ENCODE data around the gene RAPSN.

The RAPSN gene

DNA sequence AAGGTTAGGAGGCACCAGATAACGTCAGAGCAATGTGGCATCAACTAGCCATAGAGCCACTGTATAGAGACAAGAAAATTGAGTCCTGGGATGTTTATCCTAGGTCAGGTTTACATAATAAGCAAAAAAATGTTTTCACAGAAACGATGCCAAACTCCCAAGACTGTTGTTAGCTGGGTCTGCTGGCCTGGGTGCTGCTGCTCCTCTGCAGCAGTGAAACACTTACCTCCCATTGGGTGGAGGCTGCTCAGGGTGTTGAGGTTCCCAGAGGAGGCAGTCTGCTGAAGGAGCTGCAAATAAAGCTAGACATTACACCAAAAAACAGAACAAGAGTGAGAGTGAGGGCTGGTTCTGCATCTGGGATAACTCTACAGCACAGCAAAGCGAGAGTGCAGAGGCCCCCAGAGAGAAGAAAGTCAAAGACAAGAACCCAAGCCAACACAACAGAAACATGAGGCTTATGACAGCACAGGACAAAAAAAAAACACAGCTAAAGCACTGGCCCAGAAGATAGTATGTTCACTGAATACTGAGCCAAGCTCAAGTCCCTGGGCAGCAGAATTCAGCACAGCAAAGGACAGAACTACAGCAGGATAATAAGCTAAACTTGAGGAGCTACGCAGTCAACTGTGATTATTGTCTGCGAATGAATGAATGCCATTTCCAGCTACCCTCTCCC is 29.9 kb upstream of the RAPSN start:
- CTCF ChIA-PET = interaction anchor here (1.1 to 2.4 kb wide), 7 partner anchors 9 to 34 kb away, joined by 3 to 11 read pairs (median 4); no protein-coding TSS in a partner anchor
- TF ChIP-seq, protein P1, sequence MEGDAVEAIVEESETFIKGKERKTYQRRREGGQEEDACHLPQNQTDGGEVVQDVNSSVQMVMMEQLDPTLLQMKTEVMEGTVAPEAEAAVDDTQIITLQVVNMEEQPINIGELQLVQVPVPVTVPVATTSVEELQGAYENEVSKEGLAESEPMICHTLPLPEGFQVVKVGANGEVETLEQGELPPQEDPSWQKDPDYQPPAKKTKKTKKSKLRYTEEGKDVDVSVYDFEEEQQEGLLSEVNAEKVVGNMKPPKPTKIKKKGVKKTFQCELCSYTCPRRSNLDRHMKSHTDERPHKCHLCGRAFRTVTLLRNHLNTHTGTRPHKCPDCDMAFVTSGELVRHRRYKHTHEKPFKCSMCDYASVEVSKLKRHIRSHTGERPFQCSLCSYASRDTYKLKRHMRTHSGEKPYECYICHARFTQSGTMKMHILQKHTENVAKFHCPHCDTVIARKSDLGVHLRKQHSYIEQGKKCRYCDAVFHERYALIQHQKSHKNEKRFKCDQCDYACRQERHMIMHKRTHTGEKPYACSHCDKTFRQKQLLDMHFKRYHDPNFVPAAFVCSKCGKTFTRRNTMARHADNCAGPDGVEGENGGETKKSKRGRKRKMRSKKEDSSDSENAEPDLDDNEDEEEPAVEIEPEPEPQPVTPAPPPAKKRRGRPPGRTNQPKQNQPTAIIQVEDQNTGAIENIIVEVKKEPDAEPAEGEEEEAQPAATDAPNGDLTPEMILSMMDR (IDR thresholded peaks at IDR 0.05; ENCODE audit: control extremely low read depth, extremely low read depth, low read depth, missing control alignments) = no peak
- POLR2A ChIA-PET = no interaction called here
- no peak for DNase-seq (ENCODE audit: extremely low spot score)

DNA sequence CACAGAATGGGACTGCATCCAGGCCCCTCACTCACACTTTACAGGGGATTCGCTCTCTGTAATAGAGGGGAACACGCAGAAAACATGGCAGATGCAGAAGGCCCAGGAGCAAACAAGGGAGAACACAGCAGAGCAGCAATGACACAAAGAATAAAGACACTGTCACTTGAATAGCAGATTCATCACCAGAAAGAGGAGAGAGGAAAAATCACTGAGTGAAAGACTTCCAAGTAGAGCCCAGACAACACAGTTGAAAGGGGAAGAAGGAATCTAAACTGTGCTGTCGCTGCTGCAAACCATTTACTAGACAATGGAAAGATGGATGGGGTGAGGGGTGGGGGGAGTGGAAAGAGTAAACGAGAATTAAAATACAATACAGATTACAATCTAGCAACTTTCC is 28.8 kb upstream of the RAPSN start:
- TF ChIP-seq, protein P1 (IDR thresholded peaks at IDR 0.05; ENCODE audit: control extremely low read depth, extremely low read depth, low read depth, missing control alignments) = no peak
- ChIA-PET CTCF (interaction anchor here (1.9 to 2.4 kb wide), 2 partner anchors 10 to 18 kb away, joined by 7 to 11 read pairs; no protein-coding TSS in a partner anchor), POLR2A (no interaction called here)
- no peak for DNase-seq (ENCODE audit: extremely low spot score)

DNA sequence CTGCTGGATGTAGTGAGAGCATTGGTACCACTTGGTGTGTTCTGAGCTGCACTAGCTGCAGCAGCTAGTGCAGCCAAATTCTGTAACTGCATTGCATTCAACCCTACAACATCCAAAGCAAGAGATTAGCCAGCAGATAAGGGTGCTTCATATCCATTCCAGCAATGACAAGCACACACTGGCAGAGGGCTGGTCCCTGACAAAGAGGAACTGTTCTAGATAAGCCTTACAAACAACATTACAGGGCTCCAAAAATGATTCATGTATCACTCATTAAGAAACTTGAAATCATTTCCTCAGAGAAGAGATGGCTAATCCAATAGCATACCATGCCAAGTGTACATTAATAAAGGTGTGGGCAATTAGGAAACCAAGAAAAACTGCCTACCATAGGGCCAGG is 28.4 kb upstream of the RAPSN start:
- ChIA-PET CTCF (interaction anchor here (2.4 kb wide), 1 partner anchor 10 kb away, joined by 11 read pairs; no protein-coding TSS in a partner anchor), POLR2A (no interaction called here)
- TF ChIP-seq, protein P1 (IDR thresholded peaks at IDR 0.05; ENCODE audit: control extremely low read depth, extremely low read depth, low read depth, missing control alignments) = no peak
- DNase-seq (ENCODE audit: extremely low spot score) = no peak

DNA sequence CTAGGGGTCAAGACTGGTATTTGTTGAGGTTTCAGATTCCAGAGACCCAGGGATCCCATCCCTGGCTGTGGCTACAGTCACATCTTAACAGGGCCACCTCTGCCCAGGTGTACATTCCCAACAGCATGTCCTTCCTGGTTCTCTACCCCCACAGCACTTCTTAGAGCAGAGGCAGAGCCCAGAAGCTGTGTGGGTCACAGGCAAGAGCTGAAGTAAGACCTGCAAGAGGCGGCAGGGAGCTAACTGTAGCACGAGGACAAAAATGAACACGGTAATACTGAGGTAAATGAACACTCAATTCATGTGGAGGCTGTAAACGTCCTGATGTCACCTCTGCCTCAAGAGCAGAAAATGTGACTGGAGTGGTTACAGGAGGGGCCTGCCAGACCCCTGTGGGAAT is 21.7 kb upstream of the RAPSN start:
- CTCF ChIA-PET = interaction anchor here (0.9 to 6.9 kb wide), 4 partner anchors 11 to 96 kb away, joined by 3 to 29 read pairs (median 4); no protein-coding TSS in a partner anchor
- POLR2A ChIA-PET = no interaction called here
- TF ChIP-seq, protein P1 (IDR thresholded peaks at IDR 0.05; ENCODE audit: control extremely low read depth, extremely low read depth, low read depth, missing control alignments) = no peak
- no peak for DNase-seq (ENCODE audit: extremely low spot score)

DNA sequence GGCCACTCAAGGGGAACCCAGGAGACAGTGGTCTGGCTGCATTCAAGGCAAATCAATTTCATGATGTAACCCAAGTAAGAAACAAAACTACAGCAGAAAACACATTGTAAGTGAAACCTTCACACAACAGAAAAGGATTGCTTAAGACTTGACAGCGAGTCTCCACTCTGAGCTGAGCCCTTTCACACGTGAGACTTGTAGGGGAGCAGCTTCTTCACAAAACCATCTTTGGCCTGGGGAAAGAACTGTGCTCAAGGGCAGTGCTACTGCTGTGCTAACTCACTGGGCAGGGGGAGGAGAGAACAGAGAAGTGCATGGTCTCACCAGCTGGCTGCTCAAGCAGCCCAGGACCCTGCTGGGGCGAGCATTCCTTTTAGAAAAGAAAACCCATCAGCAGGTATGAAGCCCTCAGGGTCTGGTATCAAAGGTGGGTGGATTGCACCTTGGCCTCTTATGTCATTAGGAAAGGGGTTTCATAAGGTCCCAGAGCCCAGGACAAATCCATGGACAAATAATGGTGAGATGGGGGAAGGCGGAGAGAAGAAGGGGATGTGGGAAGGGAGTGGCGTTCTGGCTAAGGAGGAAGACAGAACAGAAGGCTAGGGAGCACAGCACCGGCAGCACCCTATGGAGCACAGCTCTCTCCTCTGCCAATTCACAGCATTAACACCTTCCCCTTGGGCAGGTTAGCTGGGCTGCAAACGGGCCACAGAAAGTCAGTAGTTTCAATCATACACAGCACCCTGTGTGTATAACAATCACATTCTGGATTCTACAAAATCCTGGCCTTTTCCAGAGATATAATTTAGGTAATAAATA is 20.6 kb upstream of the RAPSN start:
- TF ChIP-seq, protein P1 (IDR thresholded peaks at IDR 0.05; ENCODE audit: control extremely low read depth, extremely low read depth, low read depth, missing control alignments) = no peak
- no peak for DNase-seq (ENCODE audit: extremely low spot score)
- CTCF ChIA-PET = interaction anchor here (0.9 to 6.9 kb wide), 4 partner anchors 10 to 95 kb away, joined by 3 to 29 read pairs (median 4); no protein-coding TSS in a partner anchor
- POLR2A ChIA-PET = interaction anchor here (0.6 kb wide), 1 partner anchor 95 kb away, joined by 3 read pairs; no protein-coding TSS in a partner anchor

DNA sequence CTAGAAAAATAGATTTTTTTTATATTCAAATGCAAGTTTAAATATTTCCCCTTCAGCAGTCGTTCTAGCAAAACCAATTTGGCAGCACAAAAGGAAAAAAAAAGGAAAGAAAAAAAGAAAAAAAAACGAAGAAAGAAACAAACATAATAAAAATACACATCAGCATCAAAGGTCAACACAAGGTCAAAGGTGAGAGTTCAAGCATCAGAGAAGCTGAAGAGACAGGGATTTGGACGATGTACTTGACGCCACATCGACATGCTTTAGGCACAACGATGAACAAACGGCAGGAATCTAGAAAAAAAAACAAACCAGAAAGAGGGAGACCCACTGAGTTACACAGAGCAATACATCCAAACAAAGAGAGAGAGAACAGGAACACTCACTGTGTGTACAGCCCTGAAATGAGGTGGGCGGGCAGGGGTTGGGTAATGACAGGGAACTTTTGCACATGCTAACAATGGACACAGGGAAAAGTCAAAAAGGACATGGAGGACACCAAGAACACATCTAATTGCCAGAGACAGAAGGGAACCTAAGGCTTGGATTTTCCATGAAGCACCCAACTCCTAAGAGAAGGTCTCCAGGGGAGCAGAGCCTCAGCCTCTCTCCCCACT is 19.8 kb upstream of the RAPSN start:
- TF ChIP-seq, protein P1 (IDR thresholded peaks at IDR 0.05; ENCODE audit: control extremely low read depth, extremely low read depth, low read depth, missing control alignments) = no peak
- no peak for DNase-seq (ENCODE audit: extremely low spot score)
- ChIA-PET CTCF (interaction anchor here (2.3 to 6.9 kb wide), 2 partner anchors 9 to 14 kb away, joined by 5 to 29 read pairs; no protein-coding TSS in a partner anchor), POLR2A (no interaction called here)
